HepG2 (cell line): ENCODE data around the gene NT5DC4. TPM values are rescaled to one million over a fixed set of nuclear protein-coding genes. Genes with fewer than 3 reads are reported as not detected.

Source experiments
- AHDC1 ChIP-seq: sonication (generic); formaldehyde crosslinking; IDR thresholded peaks from 2 replicates; pipeline ENCODE4 v1.5.1; 2020; ENCODE audit warnings: mild to moderate bottlenecking, missing genetic modification reagents, borderline replicate concordance
- CBX2 ChIP-seq, 2 experiments: fragments of 200-600 bp in 1 of 2; sonication (generic); formaldehyde crosslinking in 1 of 2; IDR thresholded peaks; 2 replicates each; pipeline versions ENCODE4 v1.7.0 to v1.8.1; 2018 to 2022; ENCODE audit warnings: low read depth in 2 of 2, low read length in 1 of 2, mild to moderate bottlenecking in 1 of 2, missing genetic modification reagents in 1 of 2
- ESRRA ChIP-seq: sonication (generic); formaldehyde crosslinking; IDR thresholded peaks from 2 replicates; pipeline ENCODE4 v1.5.1; 2020; ENCODE audit warnings: mild to moderate bottlenecking, low read depth, missing genetic modification reagents
- JUNB ChIP-seq: sonication (generic); formaldehyde crosslinking; IDR thresholded peaks from 2 replicates; pipeline ENCODE4 v1.8.0; 2022; ENCODE audit warnings: missing genetic modification reagents, mild to moderate bottlenecking, borderline replicate concordance
- MEF2D ChIP-seq: sonication (generic); formaldehyde crosslinking; IDR thresholded peaks from 2 replicates; pipeline ENCODE4 v1.5.1; 2020; ENCODE audit warnings: mild to moderate bottlenecking, missing genetic modification reagents
- NR1H2 ChIP-seq: sonication (generic); formaldehyde crosslinking; IDR thresholded peaks from 2 replicates; pipeline ENCODE4 v1.8.1; 2022; ENCODE audit warnings: low read depth, missing genetic modification reagents, borderline replicate concordance
- NR3C1 ChIP-seq: sonication (generic); formaldehyde crosslinking; IDR thresholded peaks from 2 replicates; pipeline ENCODE4 v1.4.0; 2020; ENCODE audit warnings: missing genetic modification reagents
- SOX5 ChIP-seq: IDR thresholded peaks from 2 replicates; pipeline ENCODE4 v1.6.1; 2016; ENCODE audit warnings: borderline replicate concordance
- TMF1 ChIP-seq: sonication (generic); formaldehyde crosslinking; IDR thresholded peaks from 2 replicates; pipeline ENCODE4 v1.8.1; 2022; ENCODE audit warnings: low read depth, missing genetic modification reagents
- ZBTB21 ChIP-seq: sonication (generic); formaldehyde crosslinking; IDR thresholded peaks from 2 replicates; pipeline ENCODE4 v1.4.0; 2020; ENCODE audit warnings: missing genetic modification reagents
- ZKSCAN8 ChIP-seq: IDR thresholded peaks from 2 replicates; pipeline ENCODE4 v1.6.1; 2016; ENCODE audit warnings: borderline replicate concordance, missing genetic modification reagents, missing compliant biosample characterization
- ZNF230 ChIP-seq: sonication (generic); formaldehyde crosslinking; IDR thresholded peaks from 2 replicates; pipeline ENCODE4 v1.4.0; 2020; ENCODE audit warnings: mild to moderate bottlenecking, missing genetic modification reagents
- ZNF253 ChIP-seq: sonication (generic); formaldehyde crosslinking; IDR thresholded peaks from 2 replicates; pipeline ENCODE4 v1.8.0; 2022; ENCODE audit warnings: mild to moderate bottlenecking, missing genetic modification reagents, borderline replicate concordance
- ZNF275 ChIP-seq: sonication (generic); formaldehyde crosslinking; IDR thresholded peaks from 2 replicates; pipeline ENCODE4 v1.8.0; 2022; ENCODE audit warnings: missing genetic modification reagents, mild to moderate bottlenecking, inconsistent platforms, borderline replicate concordance
- ZNF350 ChIP-seq: sonication (generic); formaldehyde crosslinking; IDR thresholded peaks from 2 replicates; pipeline ENCODE4 v1.4.0; 2020; ENCODE audit warnings: mild to moderate bottlenecking, low read depth, missing genetic modification reagents, borderline replicate concordance
- ZNF503 ChIP-seq: sonication (generic); formaldehyde crosslinking; IDR thresholded peaks from 2 replicates; pipeline ENCODE4 v1.4.0; 2020; ENCODE audit warnings: missing genetic modification reagents
- ZXDC ChIP-seq: sonication (generic); formaldehyde crosslinking; IDR thresholded peaks from 2 replicates; pipeline ENCODE4 v1.5.0; 2020; ENCODE audit warnings: mild to moderate bottlenecking, missing genetic modification reagents
- polyA plus RNA-seq, 8 experiments: library from polyadenylated mRNA; depleted of rRNA in 3 of 8; stranded (reverse) in 7 of 8; unstranded in 1 of 8; fragments of >200 nt; fragmentation: Illumina TruSeq in 4 of 8; extraction: Trizol in 4 of 8; gene quantifications; 2 replicates each; pipeline versions ENCODE4 v1.2.1 to v1.2.3, GENCODE V29; 2011 to 2016; ENCODE audit warnings: low read depth in 4 of 8, missing spikeins in 1 of 8, mixed read lengths in 1 of 8; ENCODE audit not compliant: insufficient read depth in 1 of 8
- total RNA-seq, 5 experiments: library from RNA; depleted of rRNA; stranded (reverse); fragments of >200 nt; fragmentation: Illumina TruSeq; extraction: Trizol; gene quantifications; 2 replicates each; pipeline ENCODE4 v1.2.3, GENCODE V29; 2016; ENCODE audit warnings: low read depth in 1 of 5

NT5DC4 gene
- total and polyA plus RNA-seq, 2 of the 13 experiments (the other 11 are each of a cell fraction or from before 2014, with no cell fraction given) = 0.04 to 4.2 TPM

GRCh38 chr2:112712903-112713584 is 7.8 kb upstream of the NT5DC4 start (continued):
- TF ChIP-seq ZXDC (CRISPR knock-in tag) (no peak), TMF1 (CRISPR knock-in tag) (no peak), NR1H2 (CRISPR knock-in tag) (no peak), ZBTB21 (CRISPR knock-in tag) (no peak), MEF2D (no peak), ESRRA (CRISPR knock-in tag) (no peak), ZNF253 (no peak), ZKSCAN8 (CRISPR knock-in tag) (no peak), ZNF275 (CRISPR knock-in tag) (no peak), JUNB (CRISPR knock-in tag) (no peak), CBX2 (IDR thresholded peaks at IDR 0.05; ENCODE audit: low read depth, low read length) (no peak), CBX2 (CRISPR knock-in tag; IDR thresholded peaks at IDR 0.05; ENCODE audit: low read depth) (peak; percentile 65; the same call in 1 of the 2 replicates), SOX5 (CRISPR knock-in tag) (0 out of 2 replicates have a peak, but pooled peaks have one; percentile 23), ZNF350 (0 out of 2 replicates have a peak, but pooled peaks have one; percentile 26), ZNF230 (CRISPR knock-in tag) (no peak), ZNF503 (CRISPR knock-in tag) (no peak), NR3C1 (CRISPR knock-in tag) (no peak), AHDC1 (CRISPR knock-in tag) (no peak)
